ENCODE measurements around the gene MRAS.
A peak's percentile ranks its signal among the peaks of the same experiment; 100 is the strongest.

Gene MRAS

GRCh38 chr3:138338811-138339210, 9.6 kb upstream of the MRAS start:
- Histone ChIP-seq H2BK5ac (ENCODE audit: low read depth, low read length, poor library complexity, severe bottlenecking) (no peak overlapping the region), H2AFZ (ENCODE audit: low read depth, low read length) (no peak overlapping the region), H3K18ac (ENCODE audit: low read depth in 1 of 2, low read length in 2 of 2) (no peak overlapping the region), H4K91ac (ENCODE audit: low read length) (no peak overlapping the region), H3K9ac (ENCODE audit: low read length) (no peak overlapping the region), H3K27me3 (ENCODE audit: control insufficient read depth in 1 of 2, insufficient read depth in 1 of 2, low read length in 2 of 2) (peaks cover 10 to 16% of the 10 kb centered on the region in 2 experiments), H2AK5ac (ENCODE audit: low read length, severe bottlenecking) (no peak overlapping the region), H3K4me3 (ENCODE audit: insufficient read depth in 1 of 2, low read depth in 1 of 2, low read length in 2 of 2) (no peak overlapping the region), H3K14ac (ENCODE audit: low read length in 2 of 2) (no peak overlapping the region), H3K79me1 (replicated peaks; ENCODE audit: low read length, poor library complexity, severe bottlenecking) (no peaks in the 10 kb centered on the region), H3K9me3 (ENCODE audit: control insufficient read depth, low read length) (no peaks in the 10 kb centered on the region), H3K27ac (ENCODE audit: low read length, poor library complexity, severe bottlenecking) (no peak overlapping the region), H3K4me1 (ENCODE audit: control insufficient read depth, insufficient read depth, low read depth, low read length) (no peaks in the 10 kb centered on the region), H2BK15ac (ENCODE audit: low read depth, poor library complexity, severe bottlenecking) (no peak overlapping the region), H4K8ac (ENCODE audit: low read length) (no peak overlapping the region), H2BK12ac (ENCODE audit: low read length in 2 of 2) (no peak overlapping the region), H3K23ac (ENCODE audit: low read length in 2 of 2) (no peak overlapping the region), H2BK120ac (ENCODE audit: low read depth, low read length) (no peak overlapping the region), H3K36me3 (ENCODE audit: control insufficient read depth in 1 of 2, insufficient read depth in 2 of 2, low read depth in 1 of 2, low read length in 2 of 2) (no peaks in the 10 kb centered on the region), H3K4ac (ENCODE audit: low read depth in 1 of 2, low read length in 2 of 2) (no peak overlapping the region), H3K4me2 (ENCODE audit: low read length, poor library complexity, severe bottlenecking) (no peak overlapping the region)
- no peak for DNase-seq
- WGBS, result 100% methylated on average over 1 of the region's 5 CpGs

- Histone ChIP-seq H3K9ac (ENCODE audit: low read length) (no peak overlapping the region), H2BK12ac (ENCODE audit: low read length in 2 of 2) (no peak overlapping the region), H2AFZ (ENCODE audit: low read depth, low read length) (no peak overlapping the region), H3K4me3 (ENCODE audit: insufficient read depth in 1 of 2, low read depth in 1 of 2, low read length in 2 of 2) (no peak overlapping the region), H3K23ac (ENCODE audit: low read length in 2 of 2) (no peak overlapping the region), H3K9me3 (ENCODE audit: control insufficient read depth, low read length) (no peaks in the 10 kb centered on the region), H2BK120ac (ENCODE audit: low read depth, low read length) (no peak overlapping the region), H2BK15ac (ENCODE audit: low read depth, poor library complexity, severe bottlenecking) (no peak overlapping the region), H3K79me1 (replicated peaks; ENCODE audit: low read length, poor library complexity, severe bottlenecking) (no peaks in the 10 kb centered on the region), H2AK5ac (ENCODE audit: low read length, severe bottlenecking) (no peak overlapping the region), H3K4me1 (ENCODE audit: control insufficient read depth, insufficient read depth, low read depth, low read length) (no peaks in the 10 kb centered on the region), H4K8ac (ENCODE audit: low read length) (no peak overlapping the region), H3K27me3 (ENCODE audit: control insufficient read depth in 1 of 2, insufficient read depth in 1 of 2, low read length in 2 of 2) (peaks cover 0 to 3% of the 10 kb centered on the region in 2 experiments), H3K4ac (ENCODE audit: low read depth in 1 of 2, low read length in 2 of 2) (no peak overlapping the region), H3K18ac (ENCODE audit: low read depth in 1 of 2, low read length in 2 of 2) (no peak overlapping the region), H3K4me2 (ENCODE audit: low read length, poor library complexity, severe bottlenecking) (no peak overlapping the region), H3K36me3 (ENCODE audit: control insufficient read depth in 1 of 2, insufficient read depth in 2 of 2, low read depth in 1 of 2, low read length in 2 of 2) (no peaks in the 10 kb centered on the region), H2BK5ac (ENCODE audit: low read depth, low read length, poor library complexity, severe bottlenecking) (no peak overlapping the region), H3K14ac (ENCODE audit: low read length in 2 of 2) (no peak overlapping the region), H4K91ac (ENCODE audit: low read length) (no peak overlapping the region), H3K27ac (ENCODE audit: low read length, poor library complexity, severe bottlenecking) (no peak overlapping the region)
- no peak for DNase-seq
- 92% methylated on average over 1 of the region's 5 CpGs for WGBS
Observed at GRCh38 chr3:138340511-138340910, 7.9 kb upstream of the MRAS start.

GRCh38 chr3:138344754-138345153, 3.6 kb upstream of the MRAS start:
- H4K8ac ChIP-seq (ENCODE audit: low read length), result no peak overlapping the region
- DNase-seq, result no peak
- no peak overlapping the region for H2BK5ac ChIP-seq (ENCODE audit: low read depth, low read length, poor library complexity, severe bottlenecking)
- no peak overlapping the region for H3K4me2 ChIP-seq (ENCODE audit: low read length, poor library complexity, severe bottlenecking)
- no peak overlapping the region for H4K91ac ChIP-seq (ENCODE audit: low read length)
- H2AFZ ChIP-seq (ENCODE audit: low read depth, low read length), result no peak overlapping the region
- no peak overlapping the region for H3K4me3 ChIP-seq (ENCODE audit: insufficient read depth in 1 of 2, low read depth in 1 of 2, low read length in 2 of 2)
- no peak overlapping the region for H3K4ac ChIP-seq (ENCODE audit: low read depth in 1 of 2, low read length in 2 of 2)
- no peaks in the 10 kb centered on the region for H3K9me3 ChIP-seq (ENCODE audit: control insufficient read depth, low read length)
- peaks cover 5% of the 10 kb centered on the region for H3K4me1 ChIP-seq (ENCODE audit: control insufficient read depth, insufficient read depth, low read depth, low read length)
- no peak overlapping the region for H2AK5ac ChIP-seq (ENCODE audit: low read length, severe bottlenecking)
- no peak overlapping the region for H2BK120ac ChIP-seq (ENCODE audit: low read depth, low read length)
- H3K18ac ChIP-seq (ENCODE audit: low read depth in 1 of 2, low read length in 2 of 2), result no peak overlapping the region
- H3K27me3 ChIP-seq (ENCODE audit: control insufficient read depth in 1 of 2, insufficient read depth in 1 of 2, low read length in 2 of 2), result peaks cover 0 to 3% of the 10 kb centered on the region in 2 experiments
- H2BK15ac ChIP-seq (ENCODE audit: low read depth, poor library complexity, severe bottlenecking), result no peak overlapping the region
- no peak overlapping the region for H3K27ac ChIP-seq (ENCODE audit: low read length, poor library complexity, severe bottlenecking)
- 86% methylated on average over 1 of the region's 1 CpG for WGBS
- H3K79me1 ChIP-seq (replicated peaks; ENCODE audit: low read length, poor library complexity, severe bottlenecking), result no peaks in the 10 kb centered on the region
- H3K23ac ChIP-seq (ENCODE audit: low read length in 2 of 2), result no peak overlapping the region
- H2BK12ac ChIP-seq (ENCODE audit: low read length in 2 of 2), result no peak overlapping the region
- no peaks in the 10 kb centered on the region for H3K36me3 ChIP-seq (ENCODE audit: control insufficient read depth in 1 of 2, insufficient read depth in 2 of 2, low read depth in 1 of 2, low read length in 2 of 2)
- no peak overlapping the region for H3K9ac ChIP-seq (ENCODE audit: low read length)
- H3K14ac ChIP-seq (ENCODE audit: low read length in 2 of 2), result no peak overlapping the region

GRCh38 chr3:138348754-138349739, 668 bp downstream of the MRAS start:
- Histone ChIP-seq H2AK5ac (ENCODE audit: low read length, severe bottlenecking) (peak overlapping the region; percentile 9), H3K14ac (ENCODE audit: low read length in 2 of 2) (peak overlapping the region in 1 of 2 experiments; percentile 35), H3K23ac (ENCODE audit: low read length in 2 of 2) (no peak overlapping the region), H2AFZ (ENCODE audit: low read depth, low read length) (peak overlapping the region; percentile 60), H3K27ac (ENCODE audit: low read length, poor library complexity, severe bottlenecking) (peak overlapping the region; percentile 3), H2BK15ac (ENCODE audit: low read depth, poor library complexity, severe bottlenecking) (peak overlapping the region; percentile 12), H3K4ac (ENCODE audit: low read depth in 1 of 2, low read length in 2 of 2) (peak overlapping the region in 1 of 2 experiments; percentile 57), H3K36me3 (ENCODE audit: control insufficient read depth in 1 of 2, insufficient read depth in 2 of 2, low read depth in 1 of 2, low read length in 2 of 2) (no peaks in the 10 kb centered on the region), H3K4me1 (ENCODE audit: control insufficient read depth, insufficient read depth, low read depth, low read length) (peaks cover 12% of the 10 kb centered on the region), H3K18ac (ENCODE audit: low read depth in 1 of 2, low read length in 2 of 2) (peak overlapping the region; percentile 45 to 61), H2BK12ac (ENCODE audit: low read length in 2 of 2) (peak overlapping the region in 1 of 2 experiments; percentile 2), H3K9ac (ENCODE audit: low read length) (peak overlapping the region; percentile 97), H2BK120ac (ENCODE audit: low read depth, low read length) (peak overlapping the region; percentile 77), H3K79me1 (replicated peaks; ENCODE audit: low read length, poor library complexity, severe bottlenecking) (peaks cover 17% of the 10 kb centered on the region), H3K4me3 (ENCODE audit: insufficient read depth in 1 of 2, low read depth in 1 of 2, low read length in 2 of 2) (peak overlapping the region; percentile 76 to 92), H3K4me2 (ENCODE audit: low read length, poor library complexity, severe bottlenecking) (peak overlapping the region; percentile 57), H2BK5ac (ENCODE audit: low read depth, low read length, poor library complexity, severe bottlenecking) (no peak overlapping the region), H4K8ac (ENCODE audit: low read length) (peak overlapping the region; percentile 78), H3K9me3 (ENCODE audit: control insufficient read depth, low read length) (no peaks in the 10 kb centered on the region), H4K91ac (ENCODE audit: low read length) (peak overlapping the region; percentile 70), H3K27me3 (ENCODE audit: control insufficient read depth in 1 of 2, insufficient read depth in 1 of 2, low read length in 2 of 2) (no peaks in the 10 kb centered on the region)
- WGBS, result 14% methylated on average over 40 of the region's 58 CpGs
- DNase-seq, result peak; percentile 24
